ENCODE measurements around the gene GRIK4. TPM values are rescaled to one million over a fixed set of nuclear protein-coding genes. Genes with fewer than 3 reads are reported as not detected.

GRIK4 gene
- total RNA-seq, 1 experiment from 2014 or later = not detected

DNA sequence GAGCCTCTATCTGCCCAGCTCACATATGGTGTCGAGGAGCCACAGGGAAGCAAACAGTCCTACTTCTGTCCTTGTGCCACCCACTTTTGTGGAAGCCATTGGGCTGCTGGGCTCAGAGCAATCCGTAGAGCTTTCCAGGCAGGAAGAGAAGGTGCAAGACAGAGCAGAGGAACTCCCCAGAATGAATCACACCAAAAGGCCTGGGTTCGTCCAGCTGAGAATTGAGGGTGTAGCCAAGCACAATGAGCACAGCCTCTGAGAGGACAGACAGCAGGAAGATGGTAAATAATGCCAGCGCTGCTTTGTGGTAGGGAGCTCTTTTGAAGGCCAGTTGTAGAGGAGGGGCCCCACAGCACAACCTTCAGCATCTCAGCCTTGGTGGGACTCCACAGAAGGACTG lies 237.8 kb downstream of the GRIK4 start:
- Histone ChIP-seq H3K4me2 (no peak overlapping the region), H3K9me2 (ENCODE audit: insufficient read depth) (no peaks in the 10 kb centered on the region), H4K20me1 (ENCODE audit: insufficient read depth) (no peaks in the 10 kb centered on the region), H3K27ac (no peak overlapping the region), H3K36me3 (ENCODE audit: low read depth) (no peaks in the 10 kb centered on the region), H3K79me2 (ENCODE audit: low read depth) (no peaks in the 10 kb centered on the region), H3K9me3 (ENCODE audit: insufficient read depth, low read depth) (no peaks in the 10 kb centered on the region), H3K27me3 (ENCODE audit: insufficient read depth, low read depth) (peaks cover 100% of the 10 kb centered on the region), H3K4me1 (replicated peaks; ENCODE audit: insufficient read depth) (no peaks in the 10 kb centered on the region), H3K4me3 (no peak overlapping the region), H3F3A (ENCODE audit: insufficient read depth, low read depth) (no peaks in the 10 kb centered on the region), H2AFZ (no peak overlapping the region)
- TF ChIP-seq CTCF (conservative IDR thresholded peaks at IDR 0.05) (no peak), EZH2 (IDR thresholded peaks at IDR 0.05; ENCODE audit: low read depth) (no peak)
- no TSS peak for BruUV-seq (replicated peaks)
- DNase-seq = no peak
- intact Hi-C loops (cut with micrococcal nuclease; ENCODE audit: unreplicated experiment) = no loop called here
- POLR2A ChIA-PET (ENCODE audit: unreplicated experiment) = no interaction called here
- CTCF ChIA-PET = no interaction called here

DNA sequence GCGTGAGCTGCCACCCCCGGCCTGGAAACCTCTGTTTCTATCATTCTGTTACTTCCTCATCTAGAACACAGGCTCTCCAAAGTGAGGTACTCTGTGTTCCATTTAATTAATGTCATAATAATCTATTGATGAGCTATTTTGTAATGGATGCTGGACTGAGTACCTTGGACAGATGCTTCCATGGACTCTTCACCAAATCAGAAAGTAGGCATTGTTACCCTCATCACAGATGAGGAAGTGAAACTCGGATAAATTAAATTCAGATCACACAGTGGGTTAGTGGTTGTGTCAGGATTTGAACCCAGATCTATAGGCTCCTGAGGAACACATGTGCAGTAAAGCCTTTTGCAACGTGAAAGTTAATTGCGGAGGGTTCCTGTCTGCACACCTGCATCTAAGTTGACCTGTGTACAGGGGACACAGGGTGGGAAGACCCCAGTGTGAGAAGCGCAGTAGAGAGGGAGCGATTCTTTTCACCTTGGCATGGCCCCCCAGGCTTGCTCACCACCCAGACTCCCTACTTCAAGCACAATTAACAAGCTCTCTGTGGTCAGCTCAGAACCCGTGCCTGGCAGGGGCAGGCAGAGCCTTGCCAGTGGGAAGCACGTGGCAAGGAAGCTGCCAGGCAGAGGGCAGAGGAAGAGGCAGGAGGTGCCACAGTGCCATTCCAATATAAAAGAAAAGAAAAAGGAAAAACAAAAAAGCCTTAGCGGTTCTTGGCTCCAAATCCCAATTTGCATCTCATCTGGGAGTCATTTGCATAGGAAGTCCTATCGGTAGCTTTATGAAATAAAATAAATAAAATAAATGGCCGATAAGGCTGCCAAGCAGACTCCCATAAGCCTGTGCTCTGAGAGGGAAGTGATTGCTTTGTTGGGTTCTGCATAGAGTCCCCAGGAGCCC lies 239.3 kb downstream of the GRIK4 start:
- no TSS peak for BruUV-seq (replicated peaks)

GRCh38 chr11:120751550-120751949 lies 240.0 kb downstream of the GRIK4 start:
- Histone ChIP-seq H3F3A (ENCODE audit: insufficient read depth, low read depth) (no peaks in the 10 kb centered on the region), H3K9me2 (ENCODE audit: insufficient read depth) (no peaks in the 10 kb centered on the region), H3K27ac (no peak overlapping the region), H4K20me1 (ENCODE audit: insufficient read depth) (no peaks in the 10 kb centered on the region), H3K79me2 (ENCODE audit: low read depth) (no peaks in the 10 kb centered on the region), H2AFZ (no peak overlapping the region), H3K27me3 (ENCODE audit: insufficient read depth, low read depth) (peaks cover 88% of the 10 kb centered on the region), H3K4me1 (replicated peaks; ENCODE audit: insufficient read depth) (no peaks in the 10 kb centered on the region), H3K9me3 (ENCODE audit: insufficient read depth, low read depth) (no peaks in the 10 kb centered on the region), H3K4me3 (no peak overlapping the region), H3K4me2 (no peak overlapping the region), H3K36me3 (ENCODE audit: low read depth) (no peaks in the 10 kb centered on the region)
- no TSS peak for BruUV-seq (replicated peaks)
- TF ChIP-seq EZH2 (IDR thresholded peaks at IDR 0.05; ENCODE audit: low read depth) (no peak), CTCF (conservative IDR thresholded peaks at IDR 0.05) (no peak)
- DNase-seq = no peak
- ChIA-PET CTCF (no interaction called here), POLR2A (ENCODE audit: unreplicated experiment) (no interaction called here)
- intact Hi-C loops (cut with micrococcal nuclease; ENCODE audit: unreplicated experiment) = no loop called here

More for the DNA sequence above, 239.3 kb downstream of the GRIK4 start:
- TF ChIP-seq CTCF (conservative IDR thresholded peaks at IDR 0.05) = no peak
- TF ChIP-seq EZH2 (IDR thresholded peaks at IDR 0.05; ENCODE audit: low read depth) = no peak
- no peaks in the 10 kb centered on the region for H3F3A ChIP-seq (ENCODE audit: insufficient read depth, low read depth)
- intact Hi-C loops (cut with micrococcal nuclease; ENCODE audit: unreplicated experiment) = no loop called here
- no peaks in the 10 kb centered on the region for H3K4me1 ChIP-seq (replicated peaks; ENCODE audit: insufficient read depth)
- no peaks in the 10 kb centered on the region for H3K9me3 ChIP-seq (ENCODE audit: insufficient read depth, low read depth)
- ChIA-PET CTCF (interaction anchor here (0.6 kb wide), 1 partner anchor 329 kb away, joined by 4 read pairs; no protein-coding TSS in a partner anchor), POLR2A (ENCODE audit: unreplicated experiment) (no interaction called here)
- H2AFZ ChIP-seq = no peak overlapping the region
- peaks cover 94% of the 10 kb centered on the region for H3K27me3 ChIP-seq (ENCODE audit: insufficient read depth, low read depth)
- H4K20me1 ChIP-seq (ENCODE audit: insufficient read depth) = no peaks in the 10 kb centered on the region
- no peaks in the 10 kb centered on the region for H3K79me2 ChIP-seq (ENCODE audit: low read depth)
- H3K36me3 ChIP-seq (ENCODE audit: low read depth) = no peaks in the 10 kb centered on the region
- DNase-seq = no peak
- no peaks in the 10 kb centered on the region for H3K9me2 ChIP-seq (ENCODE audit: insufficient read depth)
- H3K4me2 ChIP-seq = no peak overlapping the region
- no peak overlapping the region for H3K27ac ChIP-seq
- H3K4me3 ChIP-seq = no peak overlapping the region
